GM18520 (cell line): Measurements from ENCODE around the gene CCDC57.

Experiments used
- ATAC-seq: cut with Tn5 transposase; IDR thresholded peaks from one replicate; pipeline ENCODE4 v1.9.1; 2021; ENCODE audit not compliant: unreplicated experiment

Gene CCDC57

GRCh38 chr17:82236142-82236971, 23.7 kb upstream of the CCDC57 start:
- no peak for ATAC-seq

DNA sequence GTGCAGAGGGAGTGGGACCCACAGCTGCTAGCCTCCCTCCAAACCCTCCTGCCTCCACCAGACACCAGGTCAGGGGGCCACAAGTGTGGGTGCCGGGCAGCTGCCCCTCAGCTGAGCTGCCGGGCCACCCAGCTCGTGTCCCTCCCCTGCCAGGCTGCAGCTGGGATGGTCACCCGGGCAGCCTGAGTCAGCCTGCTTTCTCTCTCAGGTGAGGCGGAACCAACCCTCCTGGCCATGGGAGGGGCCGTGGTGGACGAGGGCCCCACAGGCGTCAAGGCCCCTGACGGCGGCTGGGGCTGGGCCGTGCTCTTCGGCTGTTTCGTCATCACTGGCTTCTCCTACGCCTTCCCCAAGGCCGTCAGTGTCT, 23.1 kb upstream of the CCDC57 start:
- no peak for ATAC-seq

DNA sequence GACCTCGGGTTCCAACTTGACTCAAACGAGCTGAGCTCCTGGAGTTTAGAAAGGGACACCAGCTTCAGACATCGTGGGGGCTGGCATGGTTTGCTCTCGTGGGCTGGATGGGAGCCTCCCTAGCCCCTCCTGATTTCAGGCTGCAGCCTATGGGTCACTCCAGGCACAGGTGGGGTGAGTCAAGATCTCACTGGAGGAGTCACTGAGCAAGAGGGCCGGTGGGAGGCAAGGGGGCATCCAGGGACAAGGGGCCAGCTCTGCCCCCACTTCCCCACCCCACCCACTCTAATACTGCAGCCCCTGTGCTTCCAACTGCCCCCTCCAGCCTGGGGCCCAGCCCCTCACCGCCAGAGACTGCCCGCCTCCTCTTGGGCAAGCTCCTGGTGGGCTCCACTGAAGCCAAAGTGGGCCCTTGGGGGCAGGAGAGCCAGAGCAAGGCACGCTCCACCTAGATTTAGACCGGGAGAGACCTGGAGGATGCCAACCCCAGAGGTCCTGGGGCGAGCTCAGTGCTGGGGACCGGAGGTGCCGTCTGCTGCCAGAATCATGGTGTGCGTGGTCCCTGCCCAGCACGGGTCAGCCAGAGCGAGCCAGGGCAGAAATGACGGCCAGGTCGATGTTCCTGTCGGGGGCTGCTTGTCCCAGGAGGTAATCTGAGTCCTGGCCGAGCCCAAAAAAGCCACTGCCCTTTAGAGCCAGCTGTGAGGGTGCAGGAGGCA, 22.6 kb upstream of the CCDC57 start:
- no peak for ATAC-seq

DNA sequence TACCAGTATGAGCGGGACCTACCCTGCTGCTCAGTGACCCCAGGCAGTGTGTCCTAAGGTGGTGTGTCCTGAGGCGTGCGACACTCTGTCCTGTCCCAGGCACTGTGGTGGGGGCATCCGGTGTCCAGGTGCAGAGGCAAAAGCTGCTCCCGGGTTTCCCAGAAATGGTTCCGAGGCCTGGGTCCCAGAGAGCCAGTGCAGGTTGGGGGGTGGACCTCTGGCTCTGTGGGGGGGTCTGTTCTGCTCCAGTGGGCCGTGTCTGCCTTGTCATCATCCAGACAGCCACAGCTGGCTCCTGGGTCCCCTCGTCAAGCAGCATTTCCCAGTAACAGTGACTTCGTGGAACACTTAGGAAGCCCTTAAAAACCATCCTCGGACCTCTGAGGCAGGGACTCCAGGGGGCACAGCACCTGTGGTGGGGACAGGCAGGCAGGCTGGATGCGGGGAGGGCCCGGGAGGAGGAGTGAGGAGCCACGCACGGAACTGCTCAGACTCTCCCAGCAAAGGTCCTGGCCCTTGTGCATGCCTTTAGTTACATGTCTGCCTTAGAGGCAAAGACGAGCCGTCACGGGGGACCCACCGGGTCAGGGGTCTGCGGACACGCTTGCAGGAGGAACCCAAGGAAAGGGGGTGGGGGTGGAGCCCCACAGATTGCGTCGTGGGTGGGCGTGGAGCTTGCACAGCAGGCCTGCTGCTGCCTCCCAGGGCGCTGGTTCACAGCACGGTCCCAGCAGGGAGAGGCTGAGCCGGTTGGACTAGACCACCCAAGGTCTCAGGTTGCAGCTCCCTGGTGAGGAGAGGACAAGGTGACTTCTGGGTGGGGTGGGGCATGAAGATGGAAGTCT, 21.8 kb upstream of the CCDC57 start:
- ATAC-seq = no peak

DNA sequence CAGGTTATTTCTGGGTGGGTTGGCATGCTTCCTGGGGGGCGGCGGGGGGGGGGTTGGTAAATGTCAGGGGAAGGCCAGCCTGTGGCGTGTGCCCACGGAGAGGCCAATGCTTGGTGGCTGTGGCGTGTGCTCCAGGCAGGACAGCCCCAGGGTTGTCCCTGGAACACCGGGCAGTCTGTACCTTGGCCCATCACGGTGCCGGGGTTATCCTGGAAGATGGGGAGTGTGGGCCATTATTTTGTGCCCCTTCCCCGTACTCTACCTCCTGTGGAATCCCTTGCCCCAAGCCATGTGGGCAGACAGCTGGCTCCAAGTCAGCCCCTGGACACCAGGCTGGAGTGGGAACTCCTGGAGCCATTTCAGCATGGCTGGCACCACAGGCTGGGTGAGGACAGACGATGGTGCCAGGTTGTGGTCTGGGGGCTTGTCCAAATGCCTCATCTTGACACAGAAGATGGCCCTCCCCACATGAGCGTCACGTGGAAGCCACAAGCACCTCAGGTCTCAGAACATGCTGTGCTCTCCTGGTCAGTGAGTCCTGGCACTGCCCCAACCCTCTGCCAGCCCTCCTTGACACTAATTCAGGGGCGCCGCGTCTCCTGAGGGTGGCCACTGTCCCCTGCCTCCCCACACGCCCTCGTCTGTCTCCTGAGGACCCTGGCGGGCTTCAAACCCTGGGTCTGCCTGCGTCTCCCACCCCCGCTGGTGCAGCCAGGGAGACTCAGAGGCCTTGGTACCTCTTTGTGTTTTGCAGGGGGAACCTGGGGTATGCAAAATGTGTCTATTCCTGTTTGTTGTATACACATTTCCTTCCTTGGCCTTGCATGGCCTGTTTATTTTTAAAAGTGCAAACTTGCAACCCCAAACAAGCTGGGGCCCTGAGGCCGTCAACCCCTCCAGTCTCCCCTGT, 20.5 kb upstream of the CCDC57 start:
- no peak for ATAC-seq

DNA sequence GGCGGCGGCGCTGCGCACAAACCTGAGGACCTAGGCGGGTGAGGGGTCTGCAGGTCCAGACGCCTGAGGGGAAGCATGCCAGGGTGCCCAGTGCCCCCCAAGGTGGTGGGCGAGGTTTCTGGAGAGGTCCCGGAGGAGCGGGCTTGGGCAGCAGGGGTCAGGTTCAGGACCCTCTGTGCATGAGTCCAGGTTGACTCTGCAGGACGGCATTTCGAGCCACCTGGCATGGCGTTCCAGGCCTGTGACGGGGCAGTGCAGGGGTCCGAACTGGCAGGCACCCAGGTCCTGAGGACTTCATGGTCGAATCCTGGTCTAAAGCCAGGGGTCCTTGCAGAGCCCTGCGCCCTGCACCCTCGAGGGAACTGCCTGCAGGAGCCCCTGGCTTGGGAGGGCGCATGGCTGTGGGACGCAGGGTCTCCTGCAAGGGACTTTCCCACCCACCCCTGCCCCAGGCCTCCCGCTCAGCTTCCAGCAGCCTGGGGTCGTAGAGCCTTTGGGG, 19.7 kb upstream of the CCDC57 start:
- ATAC-seq = no peak

DNA sequence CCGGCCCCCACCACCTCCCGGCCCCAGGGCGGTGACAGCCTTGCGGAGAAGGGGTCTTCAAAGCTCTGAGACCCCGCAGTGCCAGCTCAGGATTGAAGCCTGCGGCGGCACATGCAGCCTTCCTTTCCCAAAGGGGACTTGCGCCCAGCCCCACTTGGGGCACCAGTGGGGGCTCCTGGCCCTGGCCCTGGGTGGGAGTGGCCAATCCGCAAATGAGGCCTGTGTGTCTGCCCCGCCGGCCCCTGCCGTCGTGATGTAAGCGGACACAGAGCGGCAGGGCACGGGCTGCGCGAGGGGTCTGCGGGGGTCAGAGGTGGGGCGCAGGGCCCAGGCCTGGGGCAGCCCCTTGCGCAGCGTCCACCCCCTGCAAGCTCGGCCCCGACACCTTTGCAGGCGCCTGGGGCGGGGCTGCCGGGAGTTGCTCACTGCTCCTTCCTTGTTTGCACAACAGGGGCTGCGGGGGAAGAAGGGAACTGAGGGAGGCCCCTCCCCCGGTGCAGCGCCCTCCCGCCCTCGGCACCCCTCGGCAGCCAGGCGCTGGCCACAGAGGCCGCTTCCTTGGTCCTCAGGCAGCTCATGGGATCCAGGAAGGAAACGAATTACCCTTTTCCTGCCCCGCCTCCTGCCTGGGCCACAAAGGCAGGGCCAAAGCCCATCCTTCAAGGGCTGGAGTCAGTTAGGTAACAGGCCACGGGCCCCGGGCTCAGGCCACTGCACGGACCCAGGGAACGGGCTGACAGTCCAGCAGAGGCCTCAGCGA, 19.1 kb upstream of the CCDC57 start:
- ATAC-seq = no peak

DNA sequence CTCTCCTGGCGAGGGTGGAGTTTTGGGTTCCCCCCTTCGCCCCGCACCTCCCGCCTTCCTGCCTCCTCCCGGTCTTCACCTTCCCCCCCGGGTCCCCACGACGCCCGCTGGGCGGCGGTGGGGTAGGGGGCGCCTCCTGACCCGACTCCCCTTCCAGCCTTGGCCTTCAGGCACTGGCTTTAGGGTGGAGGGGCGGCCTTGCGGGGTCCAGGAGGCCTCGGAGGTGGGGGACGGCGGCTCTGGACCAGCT, 18.6 kb upstream of the CCDC57 start:
- no peak for ATAC-seq

DNA sequence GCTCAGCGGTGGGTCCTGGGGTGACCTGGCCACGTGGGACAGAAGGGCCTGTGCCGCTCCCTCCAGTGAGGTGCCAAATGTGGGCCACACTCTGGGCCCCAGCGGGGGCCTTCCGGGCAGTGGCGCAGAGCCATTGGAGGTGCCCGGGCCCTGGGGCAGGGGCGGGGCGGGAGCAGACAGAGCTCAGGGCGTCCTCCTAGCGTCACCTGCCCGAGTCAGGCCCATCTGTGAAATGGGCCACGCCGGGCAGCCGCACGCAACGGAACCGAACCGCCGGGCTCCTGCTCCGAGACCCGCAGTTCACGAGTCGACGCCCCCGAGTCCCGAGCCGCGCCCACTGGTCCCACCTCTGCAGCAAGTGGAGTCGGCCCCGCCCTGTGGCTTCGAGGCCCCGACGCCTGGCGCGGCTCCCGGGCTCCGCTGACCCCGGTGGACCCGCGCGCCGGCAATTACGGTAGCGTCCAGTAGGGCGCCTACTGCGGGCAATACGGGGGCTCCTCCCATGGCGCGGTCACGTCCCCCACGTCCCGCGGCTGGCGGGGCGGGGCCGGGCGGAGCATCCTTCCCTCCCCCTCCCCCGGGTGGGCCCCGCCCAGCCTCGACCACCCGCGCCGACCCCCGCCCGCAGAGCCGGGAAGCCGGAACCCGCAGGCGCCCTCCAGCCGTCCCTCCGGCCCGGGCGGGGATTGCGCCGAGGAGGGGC, 18.1 kb upstream of the CCDC57 start:
- no peak for ATAC-seq

GRCh38 chr17:82229698-82230608, 17.3 kb upstream of the CCDC57 start:
- ATAC-seq = no peak

DNA sequence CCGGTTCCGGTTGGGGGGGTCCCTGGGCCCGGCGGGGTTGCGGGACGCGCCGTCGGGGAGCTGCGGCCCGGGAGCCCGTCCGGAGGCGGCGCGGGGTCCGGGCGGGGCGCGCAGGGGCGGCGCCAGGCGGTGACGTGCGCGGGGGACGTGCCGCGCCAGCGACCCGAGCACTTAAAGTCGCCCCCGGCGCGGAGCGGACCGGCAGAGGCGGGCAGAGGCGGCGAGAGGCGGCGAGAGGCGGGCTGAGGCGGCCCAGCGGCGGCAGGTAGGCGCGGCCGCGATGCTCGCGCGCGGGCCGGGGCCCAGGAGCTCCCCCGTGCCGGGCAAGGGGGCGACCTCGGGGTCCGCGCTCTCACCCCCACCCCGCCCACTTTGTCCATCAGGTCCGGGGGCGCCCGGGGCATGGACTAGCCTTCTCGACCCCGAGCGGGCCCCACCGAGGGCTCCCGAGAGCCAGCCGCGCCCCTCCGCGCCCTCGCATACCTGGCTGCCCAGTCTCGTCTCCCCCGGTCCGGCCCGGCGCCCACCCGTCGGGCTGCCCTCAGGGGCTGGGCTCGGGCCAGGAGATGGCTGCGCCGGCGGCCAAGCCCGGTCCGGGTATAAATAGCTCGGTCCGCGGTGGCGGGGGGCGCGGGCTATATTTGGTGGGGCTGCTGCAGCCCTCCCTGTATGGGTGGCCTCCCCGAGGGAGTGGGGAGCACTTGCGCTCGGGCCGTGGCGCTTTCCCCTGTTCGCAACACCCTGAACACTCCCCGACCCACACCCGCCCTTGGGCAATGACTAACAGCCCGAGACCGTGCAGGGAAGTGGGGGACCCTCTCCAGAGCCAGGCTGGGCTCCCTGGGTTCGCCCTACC, 16.4 kb upstream of the CCDC57 start, which contains the start of gene SLC16A3:
SLC16A3 (plus strand) TSS at position 201 of the 856 bp plus-strand sequence. CDS start 6,967 bp downstream, outside the sequence.
- peak; percentile 28 for ATAC-seq

GRCh38 chr17:82228278-82228841, 15.7 kb upstream of the CCDC57 start:
- no peak for ATAC-seq

GRCh38 chr17:82227629-82228277, 15.1 kb upstream of the CCDC57 start:
- ATAC-seq = no peak

DNA sequence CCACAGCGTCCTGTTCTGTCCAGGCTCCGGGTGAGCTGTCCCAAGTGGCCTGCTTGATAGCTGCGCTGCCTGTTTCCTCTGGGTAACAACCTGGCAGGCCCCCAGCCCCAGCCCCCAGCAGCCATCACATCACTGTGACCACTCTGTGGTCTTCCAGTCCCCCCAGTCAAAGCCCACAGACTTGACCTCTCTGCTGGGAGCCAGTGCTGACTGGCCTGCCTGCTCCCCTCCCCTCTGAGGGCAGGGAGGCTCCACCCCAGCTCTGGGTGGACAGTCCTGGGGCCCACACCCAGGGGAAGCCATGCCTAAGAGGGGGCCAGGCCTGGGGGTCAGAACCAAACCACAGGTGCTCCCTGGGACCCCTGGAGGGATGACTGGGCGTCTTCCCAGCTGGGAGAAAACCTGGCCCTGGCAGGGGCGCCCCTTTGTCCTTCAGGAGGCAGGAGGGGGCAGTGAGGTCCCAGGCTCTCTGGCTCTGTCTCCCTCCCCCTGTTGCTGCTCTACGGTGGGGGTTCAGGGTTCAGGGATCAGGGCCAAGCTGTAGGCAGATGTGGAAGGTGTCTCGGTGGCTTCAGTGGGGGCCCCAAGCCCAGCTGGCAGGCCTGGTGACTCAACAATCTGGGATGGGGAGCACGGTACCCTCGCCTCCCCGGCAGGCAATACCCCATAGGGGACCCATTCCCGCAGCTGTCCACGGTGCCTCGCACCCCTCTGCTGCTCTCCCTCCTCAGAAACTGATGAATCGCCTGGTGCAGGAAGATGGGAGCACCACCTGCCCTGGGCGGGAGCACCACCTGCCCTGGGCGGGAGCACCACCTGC, 14.4 kb upstream of the CCDC57 start:
- no peak for ATAC-seq

DNA sequence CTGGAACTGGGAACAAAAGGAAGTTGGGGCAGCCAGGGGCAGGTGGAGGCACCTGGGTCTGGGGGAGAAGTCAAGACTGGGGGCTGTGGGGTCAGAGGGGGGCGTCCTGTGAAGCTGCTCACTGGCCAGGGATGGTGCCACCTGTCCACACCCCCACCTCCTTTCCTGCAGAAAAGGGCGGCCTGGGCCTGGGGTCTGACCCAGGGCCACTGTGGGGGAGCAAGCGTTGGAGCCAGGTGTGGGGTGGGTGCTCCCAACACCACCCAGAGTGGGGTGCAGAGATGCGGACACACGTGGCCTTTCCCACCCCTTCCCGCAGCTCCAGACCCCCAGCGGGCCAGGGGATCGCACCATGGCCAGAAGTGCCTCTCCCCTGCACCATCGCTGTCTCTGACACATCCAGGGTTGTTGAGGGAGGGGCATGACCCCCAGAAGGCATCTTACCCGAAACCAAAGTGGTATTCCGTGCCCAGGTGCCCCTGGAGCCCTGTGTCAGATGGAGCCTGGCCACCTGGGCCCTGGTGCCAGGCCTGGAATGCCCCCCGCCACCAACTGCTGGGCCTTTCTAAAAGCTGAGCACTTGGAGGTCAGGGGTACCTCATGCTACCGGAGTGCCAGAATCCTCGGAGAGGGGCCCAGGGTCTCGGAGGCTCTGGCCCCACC, 13.6 kb upstream of the CCDC57 start:
- no peak for ATAC-seq
